NCI-H226 (cell line): ENCODE measurements around the gene VEPH1.

Source experiments
- DNase-seq: peaks from one replicate; pipeline ENCODE4 v3.0.0-alpha.2; 2015

VEPH1 gene

GRCh38 chr3:157522648-157523047 lies 19.4 kb upstream of the VEPH1 start:
- DNase-seq = no peak

- DNase-seq = no peak
Measured at GRCh38 chr3:157520485-157521150, 17.4 kb upstream of the VEPH1 start.

GRCh38 chr3:157518881-157519280 lies 15.7 kb upstream of the VEPH1 start:
- DNase-seq = no peak

- DNase-seq = no peak
Measured at GRCh38 chr3:157516928-157517327, 13.7 kb upstream of the VEPH1 start.

GRCh38 chr3:157515398-157515797 lies 12.2 kb upstream of the VEPH1 start:
- peak; percentile 29 for DNase-seq

- no peak for DNase-seq
Measured at GRCh38 chr3:157514371-157514895, 11.2 kb upstream of the VEPH1 start.

- no peak for DNase-seq
Measured at GRCh38 chr3:157513585-157513984, 10.4 kb upstream of the VEPH1 start.

GRCh38 chr3:157512534-157512933 lies 9.3 kb upstream of the VEPH1 start:
- no peak for DNase-seq

GRCh38 chr3:157508461-157508860 lies 5.2 kb upstream of the VEPH1 start:
- peak; percentile 40 for DNase-seq

- DNase-seq = no peak
Measured at GRCh38 chr3:157501863-157502262, 1.4 kb downstream of the VEPH1 start.

- no peak for DNase-seq
Measured at GRCh38 chr3:157500232-157500631, 3.0 kb downstream of the VEPH1 start.

GRCh38 chr3:157499342-157499963 lies 3.8 kb downstream of the VEPH1 start:
- DNase-seq = peak; percentile 79

- no peak for DNase-seq
Measured at GRCh38 chr3:157498371-157498770, 4.8 kb downstream of the VEPH1 start.

- DNase-seq = no peak
Measured at GRCh38 chr3:157495846-157496245, 7.4 kb downstream of the VEPH1 start.

- DNase-seq = peak; percentile 52
Measured at GRCh38 chr3:157494581-157495281, 8.5 kb downstream of the VEPH1 start.

- DNase-seq = peak; percentile 17
Measured at GRCh38 chr3:157493627-157494550, 9.3 kb downstream of the VEPH1 start.

- DNase-seq = no peak
Measured at GRCh38 chr3:157491136-157491535, 12.1 kb downstream of the VEPH1 start.

- no peak for DNase-seq
Measured at GRCh38 chr3:157488144-157488543, 15.1 kb downstream of the VEPH1 start.

GRCh38 chr3:157487339-157487738 lies 15.9 kb downstream of the VEPH1 start:
- DNase-seq = peak; percentile 58

- no peak for DNase-seq
Measured at GRCh38 chr3:157479464-157480243, 23.6 kb downstream of the VEPH1 start.

GRCh38 chr3:157477441-157477840 lies 25.8 kb downstream of the VEPH1 start:
- DNase-seq = no peak

GRCh38 chr3:157475921-157476414 lies 27.2 kb downstream of the VEPH1 start:
- peak; percentile 33 for DNase-seq
